Activated gamma-delta T cell treated with anti-CD3 and anti-CD28 coated beads, Interleukin-2, amount 50 U/mL, for 16 hours (primary cell): ENCODE measurements around the gene EHD4.

ENCODE experiments used
- DNase-seq: peaks from one replicate; pipeline ENCODE4 v3.0.0-alpha.2; 2020; ENCODE audit warnings: low read depth

The EHD4 gene

GRCh38 chr15:41895957-41896356, 76.4 kb downstream of the EHD4 start:
- no peak for DNase-seq

- DNase-seq, result no peak
Observed at GRCh38 chr15:41895491-41895890, 76.9 kb downstream of the EHD4 start.

DNA sequence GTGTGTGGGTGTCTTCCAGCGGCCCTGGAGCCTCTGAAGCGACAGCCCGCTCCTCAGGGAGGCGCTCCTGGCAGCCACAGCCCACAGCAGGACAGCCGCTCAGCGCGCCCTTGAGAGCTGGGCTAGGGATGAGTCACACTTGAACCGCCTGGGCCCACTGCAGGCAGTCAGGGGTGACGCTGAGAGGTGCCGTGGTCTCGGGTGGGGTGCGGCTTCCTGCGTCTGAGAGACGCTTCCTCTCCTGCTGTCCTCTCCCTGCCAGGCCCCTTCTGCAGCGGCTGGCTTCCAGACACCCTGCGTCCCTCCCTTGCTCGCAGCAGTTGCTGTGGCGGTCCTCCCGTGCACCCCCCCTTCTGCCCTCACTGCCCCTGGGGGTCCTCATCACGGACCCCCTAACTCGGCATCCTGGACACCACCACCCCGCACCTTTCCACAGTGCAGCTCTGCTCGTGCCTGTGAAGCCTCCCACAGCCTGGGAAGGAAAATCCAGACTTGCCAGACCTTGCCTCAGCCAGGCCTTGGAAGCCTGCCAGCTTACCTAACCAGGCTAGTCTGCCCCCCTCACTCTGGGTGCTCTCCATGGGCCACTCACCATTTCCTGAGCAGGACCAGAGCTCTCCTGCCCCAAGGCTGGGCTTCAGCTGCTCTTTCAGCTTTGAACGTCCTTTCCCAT, 77.4 kb downstream of the EHD4 start:
- peak; percentile 81 for DNase-seq

- DNase-seq, result no peak
Observed at GRCh38 chr15:41894251-41894790, 78.0 kb downstream of the EHD4 start.

DNA sequence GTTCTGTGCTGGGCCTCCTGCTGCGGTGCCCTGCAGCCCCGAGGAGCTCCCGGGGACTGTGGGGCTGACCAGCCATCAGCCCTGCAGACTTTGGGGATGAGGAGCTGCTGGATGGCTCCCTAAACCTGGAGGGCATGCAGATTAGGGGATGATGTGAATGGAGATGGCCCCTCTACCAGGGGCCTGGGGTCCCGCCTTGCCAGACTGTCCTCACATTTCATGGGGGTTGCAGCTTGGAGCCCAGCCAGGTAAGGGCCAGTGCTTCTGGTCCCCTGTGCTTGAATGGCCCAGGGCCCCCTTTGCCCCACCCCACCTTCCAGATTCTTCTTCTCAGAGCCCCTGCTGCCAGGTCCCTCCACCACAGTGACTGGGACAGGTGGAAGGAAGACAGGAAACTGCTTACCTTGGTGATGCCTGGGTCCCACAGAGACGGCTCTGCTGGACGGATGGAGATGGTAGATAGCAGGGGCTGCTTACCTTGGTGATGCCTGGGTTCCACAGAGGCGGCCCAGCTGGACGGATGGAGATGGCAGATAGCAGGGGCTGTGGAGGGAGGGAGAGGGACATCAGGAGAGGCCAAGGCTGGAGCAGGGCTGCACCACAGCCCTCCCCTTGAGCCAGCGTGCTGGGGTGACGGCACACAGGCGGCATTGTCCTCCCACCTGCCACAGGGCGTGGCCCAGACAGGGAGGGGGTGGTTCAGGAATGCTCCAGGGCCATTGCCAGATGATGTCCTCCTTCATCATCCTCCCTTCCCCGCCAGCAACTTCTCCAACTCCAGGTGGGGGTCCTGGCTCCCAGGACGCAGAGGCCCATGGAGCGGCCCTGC, 78.7 kb downstream of the EHD4 start, which contains the start of gene SPTBN5:
Gene SPTBN5, minus strand, starts transcription at position 632 of the 829 bp plus-strand sequence. Its CDS starts 556 bp downstream, at position 76.
- no peak for DNase-seq

GRCh38 chr15:41892621-41893421, 79.5 kb downstream of the EHD4 start:
- DNase-seq, result no peak

DNA sequence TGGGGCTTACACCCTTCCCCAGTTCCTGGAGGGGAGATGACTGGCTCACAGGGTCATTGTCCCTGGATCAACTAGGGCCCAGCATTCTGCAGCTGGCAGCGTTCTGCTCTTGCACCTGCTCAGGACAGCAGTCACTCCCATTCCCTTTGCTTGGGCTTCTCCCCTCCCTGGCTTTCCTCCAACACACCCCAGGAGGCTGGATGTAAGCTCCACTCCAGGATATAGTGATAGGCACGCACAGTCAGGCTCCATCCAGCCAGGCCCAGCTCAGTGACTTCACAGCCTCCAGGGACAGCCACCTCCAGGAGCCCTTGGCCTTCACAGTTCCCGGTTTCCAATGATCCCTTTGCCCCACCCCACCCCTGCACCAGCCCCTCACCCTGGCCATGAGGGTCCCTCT, 80.4 kb downstream of the EHD4 start:
- no peak for DNase-seq

DNA sequence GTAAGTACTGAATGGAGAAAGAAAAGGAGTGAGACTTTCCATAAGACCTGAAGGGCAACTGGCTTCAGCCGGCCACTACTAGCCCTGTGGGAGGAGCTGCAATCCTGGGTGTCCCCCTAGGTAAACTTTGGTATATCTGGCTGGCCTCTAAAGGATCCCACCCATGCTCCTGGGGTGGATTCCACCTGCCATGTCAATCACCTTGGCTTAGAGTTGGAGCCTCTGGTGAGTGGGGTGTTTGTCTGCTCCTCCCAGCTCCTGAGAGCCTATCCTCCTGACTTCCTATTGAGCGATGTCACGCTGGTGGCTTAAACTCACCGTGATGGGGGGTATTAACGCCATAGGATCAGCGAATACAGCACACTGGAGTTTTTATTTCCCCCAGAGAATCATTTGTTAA, 81.1 kb downstream of the EHD4 start:
- no peak for DNase-seq

DNA sequence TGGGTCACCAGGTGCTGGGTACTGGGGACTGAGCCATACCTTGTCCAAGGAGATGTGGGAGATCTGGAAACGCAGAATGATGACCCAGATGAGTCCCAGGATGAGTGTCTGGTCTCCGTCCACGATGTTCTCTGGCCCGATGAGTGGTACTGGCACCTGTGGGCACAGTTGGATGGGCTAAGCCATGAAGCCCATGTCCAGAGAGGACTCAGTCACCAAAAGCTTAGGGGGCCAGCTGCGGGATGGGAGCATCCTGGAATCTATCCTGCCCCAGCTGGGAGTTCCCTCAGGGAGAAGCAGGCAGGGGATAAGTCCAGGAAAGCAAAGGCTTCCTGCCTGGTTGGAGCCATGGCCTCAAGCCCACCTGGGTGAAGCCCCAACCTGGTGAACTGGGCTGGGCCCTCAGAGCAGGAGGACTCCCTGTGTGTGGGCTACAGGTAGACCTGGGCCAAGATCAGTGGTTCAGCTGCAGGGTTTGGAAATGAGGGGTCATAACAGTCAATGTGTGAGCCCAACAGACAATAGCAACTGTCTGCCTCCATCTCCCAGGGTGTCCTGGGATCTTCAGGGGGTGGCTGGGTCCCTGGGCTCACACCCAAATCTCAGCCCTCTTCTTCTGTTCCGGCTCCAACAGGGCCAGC, 82.2 kb downstream of the EHD4 start:
- no peak for DNase-seq

DNA sequence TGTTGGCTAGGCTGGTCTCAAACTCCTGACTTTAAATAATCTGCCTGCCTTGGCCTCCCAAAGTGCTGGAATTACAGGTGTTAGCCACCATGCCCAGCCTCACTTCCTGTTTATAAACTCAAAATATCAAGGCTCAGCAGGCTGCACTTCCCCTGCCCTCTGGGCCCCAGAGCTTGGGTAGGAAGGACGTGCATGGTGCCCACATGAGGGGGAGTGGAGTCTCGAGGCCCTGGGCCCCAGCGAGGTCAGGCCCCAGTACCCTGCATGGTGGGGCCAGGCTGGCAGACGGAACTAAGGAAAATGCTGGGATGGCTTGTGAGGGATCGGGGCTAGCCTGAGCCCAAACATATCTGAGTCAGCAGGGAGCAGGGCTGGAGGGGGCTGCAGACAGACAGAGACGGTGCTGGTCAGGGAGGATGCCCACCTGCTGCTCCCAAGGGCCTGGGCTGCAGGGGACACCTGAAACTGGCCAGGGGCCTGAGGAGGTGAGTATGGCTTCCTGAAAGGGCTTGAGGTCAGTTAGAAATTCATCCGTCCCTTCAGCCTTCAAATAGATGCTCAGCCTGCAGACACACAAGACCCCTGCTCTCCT, 83.6 kb downstream of the EHD4 start:
- DNase-seq, result no peak

GRCh38 chr15:41887893-41888292, 84.5 kb downstream of the EHD4 start:
- no peak for DNase-seq

- no peak for DNase-seq
Observed at GRCh38 chr15:41887161-41887560, 85.2 kb downstream of the EHD4 start.

DNA sequence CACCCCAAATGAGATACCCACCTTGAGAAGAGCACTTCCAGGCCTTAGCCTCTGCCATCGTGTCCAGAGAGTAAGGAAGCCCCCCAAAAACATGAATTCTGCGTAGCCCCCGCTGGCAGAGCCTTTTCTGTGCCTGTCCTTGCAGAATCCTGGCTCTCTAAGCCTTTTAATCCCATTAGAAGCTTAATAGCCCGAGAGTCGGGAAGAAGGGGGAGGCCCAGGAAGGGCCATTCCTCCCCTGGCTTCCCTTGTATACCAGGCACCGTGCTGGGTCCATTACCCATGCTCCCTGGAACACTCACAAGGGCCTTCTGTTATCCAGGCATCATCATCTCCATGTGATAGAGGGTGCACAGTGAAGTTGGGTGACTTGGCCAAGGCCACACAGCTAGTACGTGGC, 85.6 kb downstream of the EHD4 start:
- DNase-seq, result no peak

DNA sequence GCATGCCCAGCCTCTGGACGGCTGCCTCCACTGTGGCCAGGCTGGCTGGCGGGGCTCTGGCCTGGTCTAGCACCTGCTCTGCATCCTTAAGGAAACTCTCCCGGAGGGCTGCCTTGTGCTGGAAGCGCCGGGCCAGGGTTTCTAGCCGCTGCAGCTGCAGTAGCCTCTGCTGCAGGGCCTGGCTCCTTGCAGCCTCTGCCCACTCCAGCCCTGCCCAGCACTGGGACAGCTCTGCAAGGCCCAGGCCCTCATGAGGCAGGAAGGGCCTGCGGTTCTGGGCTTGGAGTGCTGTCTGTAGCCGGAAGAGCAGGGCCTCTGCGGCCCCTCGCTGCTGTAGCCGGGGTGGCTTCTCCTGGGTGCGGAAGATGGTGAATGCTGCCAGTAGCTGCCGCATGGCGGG, 86.5 kb downstream of the EHD4 start:
- DNase-seq, result no peak

- no peak for DNase-seq
Observed at GRCh38 chr15:41885321-41885720, 87.0 kb downstream of the EHD4 start.

DNA sequence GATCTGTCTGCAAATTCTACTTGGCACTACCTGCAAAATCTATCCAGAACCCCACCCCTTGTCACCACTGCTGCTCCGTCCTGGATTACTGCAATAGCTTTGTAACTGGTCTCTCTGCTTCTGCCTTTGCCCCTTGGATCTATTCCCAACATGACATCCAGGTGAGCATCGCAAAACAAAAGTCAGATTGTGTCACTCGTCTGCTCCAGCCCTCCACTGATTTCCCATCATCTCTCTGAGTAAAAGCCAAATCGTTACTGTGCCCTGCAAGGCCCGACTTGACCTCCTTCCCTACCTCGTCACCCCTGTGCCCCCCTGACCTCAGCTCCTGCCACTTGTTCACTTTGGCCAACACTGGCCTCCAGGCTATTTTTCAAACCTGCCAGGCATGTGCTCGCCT, 87.9 kb downstream of the EHD4 start:
- DNase-seq, result no peak

DNA sequence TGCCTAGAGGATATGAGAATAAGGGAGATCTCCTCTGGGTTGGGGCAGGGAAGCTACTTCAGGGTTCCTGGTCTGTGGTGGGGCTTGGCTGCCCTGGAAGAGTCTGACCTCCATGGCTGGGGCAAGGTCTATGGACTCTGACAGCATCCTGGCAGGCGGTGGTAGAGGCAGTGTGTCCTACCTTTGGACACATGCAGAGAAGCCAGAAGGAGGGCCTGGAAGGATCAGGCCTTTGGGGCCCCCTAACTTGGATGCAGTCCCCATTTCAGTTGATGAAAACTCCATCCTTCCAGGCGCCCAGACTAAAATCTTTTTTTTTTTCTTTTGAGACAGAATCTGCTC, 88.9 kb downstream of the EHD4 start:
- DNase-seq, result no peak

GRCh38 chr15:41882689-41883483, 89.5 kb downstream of the EHD4 start:
- no peak for DNase-seq

DNA sequence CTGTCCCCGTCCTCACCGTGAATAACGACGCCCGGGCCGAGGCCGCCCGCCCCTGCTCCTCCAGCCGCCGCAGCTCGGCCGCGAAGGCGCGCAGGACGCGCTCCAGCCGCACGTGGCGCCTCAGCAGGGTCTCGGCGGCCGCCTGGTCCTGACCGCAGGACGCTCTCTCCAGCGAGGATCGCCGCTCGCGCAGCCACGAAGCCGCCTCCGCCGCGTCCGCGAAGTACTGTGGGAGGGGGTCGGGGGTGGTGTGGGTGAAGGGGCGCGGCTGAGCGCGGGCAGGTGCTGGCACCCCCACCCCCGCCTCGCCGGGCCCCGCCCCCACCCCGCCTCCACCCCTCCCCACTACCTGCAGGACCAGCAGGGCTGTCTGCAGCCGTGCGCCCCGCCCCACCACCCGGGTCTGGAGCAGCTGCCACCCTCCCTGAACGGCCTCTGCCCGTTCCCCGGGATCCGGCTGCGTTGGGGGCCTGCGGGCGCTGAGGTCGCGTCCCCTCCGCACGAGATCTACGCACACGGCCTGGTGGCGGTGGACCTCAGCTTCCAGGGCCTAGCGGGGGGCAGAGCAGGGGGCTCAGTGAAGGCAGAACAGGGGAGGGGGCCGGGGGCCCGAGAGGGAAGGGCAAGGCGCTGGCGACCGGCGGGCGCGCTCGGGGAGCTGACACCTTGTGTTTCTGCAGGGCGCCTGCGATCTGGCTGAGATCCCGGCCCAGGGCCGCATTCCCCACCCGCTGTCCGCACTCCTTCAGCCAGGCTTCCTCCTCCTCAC, 90.3 kb downstream of the EHD4 start:
- DNase-seq, result no peak

- DNase-seq, result no peak
Observed at GRCh38 chr15:41881550-41881919, 90.8 kb downstream of the EHD4 start.
